ENCODE results near the gene CNNM3. TPM values are rescaled to one million over a fixed set of nuclear protein-coding genes. Genes with fewer than 3 reads are reported as not detected.

The CNNM3 gene
- total RNA-seq, 1 experiment from 2014 or later: 34.0 TPM

- in situ Hi-C loops (cut with HindIII; ENCODE audit: low pct_unique_long_range_greater_than_20kb, low sequenced_read_pairs): no loop called here
- H3K4me3 ChIP-seq (ENCODE audit: low read depth in 2 of 2, low read length in 2 of 2): no peak overlapping the region
- H3K9me3 ChIP-seq (ENCODE audit: control insufficient read depth, insufficient read depth, low read depth, low read length): no peaks in the 10 kb centered on the region
- no peak overlapping the region for H3K27ac ChIP-seq (ENCODE audit: low read length)
- DNase-seq (ENCODE audit: low read depth, low spot score): no peak
- H3K4me1 ChIP-seq (ENCODE audit: control insufficient read depth, insufficient read depth, low read length): no peaks in the 10 kb centered on the region
- BruUV-seq (replicated peaks): no TSS peak
- no peaks in the 10 kb centered on the region for H3K36me3 ChIP-seq (ENCODE audit: control insufficient read depth, insufficient read depth, low read length)
- ChIA-PET CTCF (no interaction called here), POLR2A (no interaction called here)
- no peak for ATAC-seq
- no peaks in the 10 kb centered on the region for H3K27me3 ChIP-seq (ENCODE audit: control insufficient read depth, insufficient read depth, low read length)
- TF ChIP-seq, protein P1, sequence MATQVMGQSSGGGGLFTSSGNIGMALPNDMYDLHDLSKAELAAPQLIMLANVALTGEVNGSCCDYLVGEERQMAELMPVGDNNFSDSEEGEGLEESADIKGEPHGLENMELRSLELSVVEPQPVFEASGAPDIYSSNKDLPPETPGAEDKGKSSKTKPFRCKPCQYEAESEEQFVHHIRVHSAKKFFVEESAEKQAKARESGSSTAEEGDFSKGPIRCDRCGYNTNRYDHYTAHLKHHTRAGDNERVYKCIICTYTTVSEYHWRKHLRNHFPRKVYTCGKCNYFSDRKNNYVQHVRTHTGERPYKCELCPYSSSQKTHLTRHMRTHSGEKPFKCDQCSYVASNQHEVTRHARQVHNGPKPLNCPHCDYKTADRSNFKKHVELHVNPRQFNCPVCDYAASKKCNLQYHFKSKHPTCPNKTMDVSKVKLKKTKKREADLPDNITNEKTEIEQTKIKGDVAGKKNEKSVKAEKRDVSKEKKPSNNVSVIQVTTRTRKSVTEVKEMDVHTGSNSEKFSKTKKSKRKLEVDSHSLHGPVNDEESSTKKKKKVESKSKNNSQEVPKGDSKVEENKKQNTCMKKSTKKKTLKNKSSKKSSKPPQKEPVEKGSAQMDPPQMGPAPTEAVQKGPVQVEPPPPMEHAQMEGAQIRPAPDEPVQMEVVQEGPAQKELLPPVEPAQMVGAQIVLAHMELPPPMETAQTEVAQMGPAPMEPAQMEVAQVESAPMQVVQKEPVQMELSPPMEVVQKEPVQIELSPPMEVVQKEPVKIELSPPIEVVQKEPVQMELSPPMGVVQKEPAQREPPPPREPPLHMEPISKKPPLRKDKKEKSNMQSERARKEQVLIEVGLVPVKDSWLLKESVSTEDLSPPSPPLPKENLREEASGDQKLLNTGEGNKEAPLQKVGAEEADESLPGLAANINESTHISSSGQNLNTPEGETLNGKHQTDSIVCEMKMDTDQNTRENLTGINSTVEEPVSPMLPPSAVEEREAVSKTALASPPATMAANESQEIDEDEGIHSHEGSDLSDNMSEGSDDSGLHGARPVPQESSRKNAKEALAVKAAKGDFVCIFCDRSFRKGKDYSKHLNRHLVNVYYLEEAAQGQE (IDR thresholded peaks at IDR 0.05; ENCODE audit: insufficient read depth in 1 of 2, low read depth in 2 of 2, low read length in 1 of 2): no peak
- TF ChIP-seq POLR2AphosphoS5 (IDR thresholded peaks at IDR 0.05; ENCODE audit: low read depth, low read length) (no peak), SIN3A (IDR thresholded peaks at IDR 0.05; ENCODE audit: borderline replicate concordance, insufficient read depth, low read depth, low read length) (no peak), TCF7L2 (IDR thresholded peaks at IDR 0.05; ENCODE audit: low read depth, low read length) (no peak)
- TF ChIP-seq, protein P2, sequence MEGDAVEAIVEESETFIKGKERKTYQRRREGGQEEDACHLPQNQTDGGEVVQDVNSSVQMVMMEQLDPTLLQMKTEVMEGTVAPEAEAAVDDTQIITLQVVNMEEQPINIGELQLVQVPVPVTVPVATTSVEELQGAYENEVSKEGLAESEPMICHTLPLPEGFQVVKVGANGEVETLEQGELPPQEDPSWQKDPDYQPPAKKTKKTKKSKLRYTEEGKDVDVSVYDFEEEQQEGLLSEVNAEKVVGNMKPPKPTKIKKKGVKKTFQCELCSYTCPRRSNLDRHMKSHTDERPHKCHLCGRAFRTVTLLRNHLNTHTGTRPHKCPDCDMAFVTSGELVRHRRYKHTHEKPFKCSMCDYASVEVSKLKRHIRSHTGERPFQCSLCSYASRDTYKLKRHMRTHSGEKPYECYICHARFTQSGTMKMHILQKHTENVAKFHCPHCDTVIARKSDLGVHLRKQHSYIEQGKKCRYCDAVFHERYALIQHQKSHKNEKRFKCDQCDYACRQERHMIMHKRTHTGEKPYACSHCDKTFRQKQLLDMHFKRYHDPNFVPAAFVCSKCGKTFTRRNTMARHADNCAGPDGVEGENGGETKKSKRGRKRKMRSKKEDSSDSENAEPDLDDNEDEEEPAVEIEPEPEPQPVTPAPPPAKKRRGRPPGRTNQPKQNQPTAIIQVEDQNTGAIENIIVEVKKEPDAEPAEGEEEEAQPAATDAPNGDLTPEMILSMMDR (IDR thresholded peaks at IDR 0.05): no peak
- intact Hi-C loops (cut with micrococcal nuclease; ENCODE audit: unreplicated experiment): no loop called here
Measured at GRCh38 chr2:96882906-96883305, 66.8 kb downstream of the CNNM3 start.

GRCh38 chr2:96883306-96883705 is 67.2 kb downstream of the CNNM3 start:
- in situ Hi-C loops (cut with HindIII; ENCODE audit: low pct_unique_long_range_greater_than_20kb, low sequenced_read_pairs) (no loop called here), intact Hi-C loops (cut with micrococcal nuclease; ENCODE audit: unreplicated experiment) (no loop called here)
- no peaks in the 10 kb centered on the region for H3K27me3 ChIP-seq (ENCODE audit: control insufficient read depth, insufficient read depth, low read length)
- ChIA-PET CTCF (no interaction called here), POLR2A (no interaction called here)
- H3K27ac ChIP-seq (ENCODE audit: low read length): no peak overlapping the region
- no TSS peak for BruUV-seq (replicated peaks)
- no peak for TF ChIP-seq SIN3A (IDR thresholded peaks at IDR 0.05; ENCODE audit: borderline replicate concordance, insufficient read depth, low read depth, low read length)
- TF ChIP-seq, protein P1 (IDR thresholded peaks at IDR 0.05; ENCODE audit: insufficient read depth in 1 of 2, low read depth in 2 of 2, low read length in 1 of 2): no peak
- H3K36me3 ChIP-seq (ENCODE audit: control insufficient read depth, insufficient read depth, low read length): no peaks in the 10 kb centered on the region
- no peaks in the 10 kb centered on the region for H3K4me1 ChIP-seq (ENCODE audit: control insufficient read depth, insufficient read depth, low read length)
- H3K9me3 ChIP-seq (ENCODE audit: control insufficient read depth, insufficient read depth, low read depth, low read length): no peaks in the 10 kb centered on the region
- no peak overlapping the region for H3K4me3 ChIP-seq (ENCODE audit: low read depth in 2 of 2, low read length in 2 of 2)
- no peak for ATAC-seq
- no peak for DNase-seq (ENCODE audit: low read depth, low spot score)

Small RNA genes within 50 kb of the gene (microRNA-seq; reads per million reads assigned to microRNA genes)
- gene MIR3127 (ENCODE audit: unreplicated experiment): 11.4 reads per million, percentile 32 among the genes with 10 or more reads in this experiment

Other genes with a start within 250 kb of the CNNM3 start
- gene KANSL3, start 178.0 kb upstream of the CNNM3 start, total RNA-seq (2021; ENCODE audit: unreplicated experiment): 50.3 TPM
- gene FER1L5, start 173.5 kb upstream of the CNNM3 start, total RNA-seq (2021; ENCODE audit: unreplicated experiment): not detected
- gene LMAN2L, start 76.2 kb upstream of the CNNM3 start, total RNA-seq (2021; ENCODE audit: unreplicated experiment): 31.5 TPM
- gene CNNM4, start 55.4 kb upstream of the CNNM3 start, total RNA-seq (2021; ENCODE audit: unreplicated experiment): 15.7 TPM
- gene ANKRD23, start 27.8 kb downstream of the CNNM3 start, total RNA-seq (2021; ENCODE audit: unreplicated experiment): 3.2 TPM
- gene ANKRD39, start 41.7 kb downstream of the CNNM3 start, total RNA-seq (2021; ENCODE audit: unreplicated experiment): 24.4 TPM
- gene SEMA4C, start 53.8 kb downstream of the CNNM3 start, total RNA-seq (2021; ENCODE audit: unreplicated experiment): 40.2 TPM
- gene FAM178B, start 170.3 kb downstream of the CNNM3 start, total RNA-seq (2021; ENCODE audit: unreplicated experiment): 0.26 TPM